Hepatocyte (in vitro differentiated cells): ENCODE data around the gene TCF7L2. TPM values are rescaled to one million over a fixed set of nuclear protein-coding genes. Genes with fewer than 3 reads are reported as not detected.

Source experiments
- DNase-seq: peaks from one replicate; pipeline ENCODE4 v3.0.0-alpha.2; 2016; ENCODE audit warnings: low spot score
- H2AFZ ChIP-seq: fragments of 200-600 bp; sonication (generic); 2 replicates; pipeline ENCODE4 v1.6.0; 2016; ENCODE audit warnings: antibody characterized with exemption, mild to moderate bottlenecking
- H3K27ac ChIP-seq: fragments of 200-600 bp; sonication (generic); 2 replicates; pipeline ENCODE4 v1.5.1; 2016; ENCODE audit warnings: mild to moderate bottlenecking
- H3K27me3 ChIP-seq: fragments of 200-600 bp; sonication (generic); 2 replicates; pipeline ENCODE4 v1.6.1; 2016
- H3K36me3 ChIP-seq: fragments of 200-600 bp; sonication (generic); replicated peaks from 2 replicates; pipeline ENCODE4 v1.5.1; 2016; ENCODE audit warnings: low read depth; ENCODE audit not compliant: insufficient read depth
- H3K4me1 ChIP-seq: fragments of 200-600 bp; sonication (generic); 2 replicates; pipeline ENCODE4 v1.5.1; 2016; ENCODE audit warnings: mild to moderate bottlenecking, moderate library complexity; ENCODE audit not compliant: insufficient read depth
- H3K4me2 ChIP-seq: fragments of 200-600 bp; sonication (generic); 2 replicates; pipeline ENCODE4 v1.6.0; 2016
- H3K4me3 ChIP-seq: fragments of 200-600 bp; sonication (generic); 2 replicates; pipeline ENCODE4 v1.5.1; 2016; ENCODE audit warnings: mild to moderate bottlenecking
- H3K79me2 ChIP-seq: fragments of 200-600 bp; sonication (generic); 2 replicates; pipeline ENCODE4 v1.6.0; 2017; ENCODE audit warnings: mild to moderate bottlenecking
- H3K9me2 ChIP-seq: fragments of 200-600 bp; sonication (generic); replicated peaks from 2 replicates; pipeline ENCODE4 v1.6.0; 2017; ENCODE audit warnings: mild to moderate bottlenecking; ENCODE audit not compliant: insufficient read depth
- H3K9me3 ChIP-seq: fragments of 200-600 bp; sonication (generic); 2 replicates; pipeline ENCODE4 v1.5.1; 2016; ENCODE audit warnings: low read depth, mild to moderate bottlenecking
- H4K20me1 ChIP-seq: fragments of 200-600 bp; sonication (generic); 2 replicates; pipeline ENCODE4 v1.6.0; 2016; ENCODE audit warnings: mild to moderate bottlenecking; ENCODE audit not compliant: insufficient read depth, poor library complexity, severe bottlenecking
- CTCF ChIP-seq: fragments of 200-600 bp; sonication (generic); IDR thresholded peaks from 2 replicates; pipeline ENCODE4 v1.5.1; 2016; ENCODE audit warnings: antibody characterized with exemption, mild to moderate bottlenecking; ENCODE audit not compliant: poor library complexity
- EZH2 ChIP-seq: fragments of 200-600 bp; sonication (generic); IDR thresholded peaks from 2 replicates; pipeline ENCODE4 v1.6.1; 2016; ENCODE audit warnings: antibody characterized with exemption, mild to moderate bottlenecking, borderline replicate concordance
- EZH2phosphoT487 ChIP-seq: fragments of 200-600 bp; sonication (generic); IDR thresholded peaks from one replicate; pipeline ENCODE4 v1.6.1; 2018; ENCODE audit warnings: antibody characterized with exemption, mild to moderate bottlenecking, low read depth, moderate library complexity; ENCODE audit not compliant: unreplicated experiment, severe bottlenecking
- WGBS: methylation state at CpG from one replicate; pipeline ENCODE4 v1.1.6; 2016; ENCODE audit warnings: low lambda C conversion rate; ENCODE audit errors: missing lambda C conversion rate; 5-methylcytosine and 5-hydroxymethylcytosine counted together
- polyA plus RNA-seq: library from polyadenylated mRNA; unstranded; fragments of >200 nt; fragmentation: Nextera tagmentation; extraction: Ambion mirVana; gene quantifications from 2 replicates; pipeline ENCODE4 v1.2.1, GENCODE V29; 2016
- total RNA-seq: library from RNA; depleted of rRNA; stranded (reverse); fragments of >200 nt; gene quantifications from 2 replicates; pipeline ENCODE4 v1.2.3, GENCODE V29; 2014

The TCF7L2 gene
- total and polyA plus RNA-seq, 2 experiments from 2014 or later = 14.8 to 28.8 TPM

GRCh38 chr10:113115556-113115955 lies 165.5 kb downstream of the TCF7L2 start:
- Histone ChIP-seq H2AFZ (no peak overlapping the region), H3K9me3 (no peaks in the 10 kb centered on the region), H3K79me2 (peaks cover 90% of the 10 kb centered on the region), H4K20me1 (no peaks in the 10 kb centered on the region), H3K27ac (no peak overlapping the region), H3K9me2 (no peaks in the 10 kb centered on the region), H3K4me1 (peaks cover 16% of the 10 kb centered on the region), H3K4me3 (no peak overlapping the region), H3K27me3 (no peaks in the 10 kb centered on the region), H3K4me2 (no peak overlapping the region), H3K36me3 (no peaks in the 10 kb centered on the region)
- no peak for DNase-seq
- 90% methylated on average over 10 of the region's 10 CpGs for WGBS
- TF ChIP-seq CTCF = no peak
- no peak for TF ChIP-seq EZH2phosphoT487

GRCh38 chr10:113118882-113119281 lies 168.8 kb downstream of the TCF7L2 start:
- 96% methylated on average over 15 of the region's 15 CpGs for WGBS
- Histone ChIP-seq H4K20me1 (peaks cover 4% of the 10 kb centered on the region), H3K27me3 (no peaks in the 10 kb centered on the region), H3K9me3 (no peaks in the 10 kb centered on the region), H2AFZ (no peak overlapping the region), H3K4me2 (no peak overlapping the region), H3K27ac (no peak overlapping the region), H3K4me1 (no peaks in the 10 kb centered on the region), H3K4me3 (no peak overlapping the region), H3K36me3 (no peaks in the 10 kb centered on the region), H3K9me2 (no peaks in the 10 kb centered on the region), H3K79me2 (peaks cover 93% of the 10 kb centered on the region)
- no peak for DNase-seq
- TF ChIP-seq EZH2phosphoT487 (no peak), EZH2 (no peak), CTCF (no peak)

- H3K4me2 ChIP-seq = no peak overlapping the region
- TF ChIP-seq CTCF (no peak), EZH2 (no peak), EZH2phosphoT487 (no peak)
- H4K20me1 ChIP-seq = peaks cover 10% of the 10 kb centered on the region
- no peak overlapping the region for H3K27ac ChIP-seq
- H2AFZ ChIP-seq = no peak overlapping the region
- no peaks in the 10 kb centered on the region for H3K9me3 ChIP-seq
- H3K4me1 ChIP-seq = no peaks in the 10 kb centered on the region
- 99% methylated on average over 14 of the region's 14 CpGs for WGBS
- no peaks in the 10 kb centered on the region for H3K27me3 ChIP-seq
- H3K9me2 ChIP-seq = no peaks in the 10 kb centered on the region
- H3K79me2 ChIP-seq = peaks cover 95% of the 10 kb centered on the region
- no peak for DNase-seq
- no peaks in the 10 kb centered on the region for H3K36me3 ChIP-seq
- H3K4me3 ChIP-seq = no peak overlapping the region
Measured at GRCh38 chr10:113119801-113120200, 169.8 kb downstream of the TCF7L2 start.

- no peaks in the 10 kb centered on the region for H3K9me2 ChIP-seq
- H3K27ac ChIP-seq = no peak overlapping the region
- no peaks in the 10 kb centered on the region for H3K36me3 ChIP-seq
- H4K20me1 ChIP-seq = peaks cover 14% of the 10 kb centered on the region
- H3K4me2 ChIP-seq = no peak overlapping the region
- 83% methylated on average over 7 of the region's 7 CpGs for WGBS
- H3K4me3 ChIP-seq = no peak overlapping the region
- TF ChIP-seq CTCF (no peak), EZH2 (no peak)
- H3K79me2 ChIP-seq = peaks cover 93% of the 10 kb centered on the region
- no peaks in the 10 kb centered on the region for H3K9me3 ChIP-seq
- no peak overlapping the region for H2AFZ ChIP-seq
- H3K4me1 ChIP-seq = no peaks in the 10 kb centered on the region
- no peaks in the 10 kb centered on the region for H3K27me3 ChIP-seq
- DNase-seq = no peak
Measured at GRCh38 chr10:113121153-113121552, 171.1 kb downstream of the TCF7L2 start.
